ENCODE measurements around the gene GPBAR1. TPM values are rescaled to one million over a fixed set of nuclear protein-coding genes. Genes with fewer than 3 reads are reported as not detected.
A peak's percentile ranks its signal among the peaks of the same experiment; 100 is the strongest.

GPBAR1 gene
- total RNA-seq, 3 donors from 2014 or later = 0.64 to 3.7 (median 3.3) TPM

GRCh38 chr2:218264773-218265561 is 4.2 kb downstream of the GPBAR1 start:
- peaks cover 58% of the 10 kb centered on the region for H3K4me1 ChIP-seq (ENCODE audit: low read depth)
- intact Hi-C loops (cut with DNase I, micrococcal nuclease) = no loop called here
- ATAC-seq (peak; percentile 73), DNase-seq (peak; percentile 77 to 84 (median 80))
- TF ChIP-seq CTCF (IDR thresholded peaks at IDR 0.05) = no peak
- no peak overlapping the region for H3K4me3 ChIP-seq
- H3K36me3 ChIP-seq (ENCODE audit: low read depth) = peaks cover 1% of the 10 kb centered on the region
- H3K9me3 ChIP-seq = no peaks in the 10 kb centered on the region

- no peak for DNase-seq
- Histone ChIP-seq H3K4me3 (no peak overlapping the region), H3K9me3 (no peaks in the 10 kb centered on the region), H3K4me1 (ENCODE audit: low read depth) (peaks cover 58% of the 10 kb centered on the region), H3K36me3 (ENCODE audit: low read depth) (peaks cover 5% of the 10 kb centered on the region)
- ATAC-seq = no peak
- TF ChIP-seq CTCF (IDR thresholded peaks at IDR 0.05) = no peak
- intact Hi-C loops (cut with DNase I, micrococcal nuclease) = no loop called here
Measured at GRCh38 chr2:218265626-218266025, 4.8 kb downstream of the GPBAR1 start.

- peaks cover 57% of the 10 kb centered on the region for H3K4me1 ChIP-seq (ENCODE audit: low read depth)
- ATAC-seq (no peak), DNase-seq (no peak)
- no peak for TF ChIP-seq CTCF (IDR thresholded peaks at IDR 0.05)
- intact Hi-C loops (cut with DNase I, micrococcal nuclease) = no loop called here
- H3K36me3 ChIP-seq (ENCODE audit: low read depth) = peaks cover 5% of the 10 kb centered on the region
- H3K9me3 ChIP-seq = no peaks in the 10 kb centered on the region
- H3K4me3 ChIP-seq = no peak overlapping the region
Measured at GRCh38 chr2:218266316-218266979, 5.6 kb downstream of the GPBAR1 start.

- intact Hi-C loops (cut with DNase I, micrococcal nuclease) = no loop called here
Measured at GRCh38 chr2:218267259-218267658, 6.4 kb downstream of the GPBAR1 start.

More at GRCh38 chr2:218267259-218267658, 6.4 kb downstream of the GPBAR1 start:
- peaks cover 63% of the 10 kb centered on the region for H3K4me1 ChIP-seq (ENCODE audit: low read depth)
- H3K36me3 ChIP-seq (ENCODE audit: low read depth) = peaks cover 5% of the 10 kb centered on the region
- no peaks in the 10 kb centered on the region for H3K9me3 ChIP-seq
- DNase-seq = no peak
- no peak overlapping the region for H3K4me3 ChIP-seq
- ATAC-seq = no peak
- no peak for TF ChIP-seq CTCF (IDR thresholded peaks at IDR 0.05)
